ENCODE results near the gene CLRN1.
"Not testable (repeated sequence)": the region's sequence is repeated elsewhere in the genome, so short reads cannot be mapped to it uniquely, and the experiment has no call there.

The CLRN1 gene

DNA sequence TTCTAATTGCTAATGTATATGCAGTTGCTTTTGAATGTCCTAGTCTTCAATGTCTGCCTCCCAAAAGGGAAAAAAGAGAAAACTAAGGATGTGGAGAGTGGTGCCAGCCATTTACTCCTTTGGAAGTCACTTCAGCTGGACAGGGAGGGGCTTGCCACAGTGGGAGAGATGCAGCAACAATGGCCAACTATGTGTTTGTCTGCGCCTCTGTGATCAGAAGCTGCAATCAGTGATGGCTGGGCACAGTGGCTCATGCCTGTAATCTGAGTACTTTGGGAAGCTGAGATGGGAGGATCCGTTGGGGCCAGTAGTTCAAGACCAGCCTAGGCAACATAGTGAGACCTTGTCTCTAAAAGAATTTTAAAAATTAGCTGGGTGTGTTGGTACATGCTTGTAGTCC lies 16.7 kb upstream of the CLRN1 start:
- Histone ChIP-seq H3K79me2 (ENCODE audit: control insufficient read depth, insufficient read depth, low read length, poor library complexity) (no peaks in the 10 kb centered on the region), H3K36me3 (ENCODE audit: control insufficient read depth in 1 of 2, insufficient read depth in 2 of 2, low read length in 2 of 2) (no peaks in the 10 kb centered on the region), H2BK12ac (ENCODE audit: low read length) (no peak overlapping the region), H2AFZ (ENCODE audit: insufficient read depth, low read length, poor library complexity) (no peak overlapping the region), H4K8ac (ENCODE audit: low read depth, low read length) (no peak overlapping the region), H2AK5ac (ENCODE audit: low read length) (no peak overlapping the region), H3K9me3 (ENCODE audit: insufficient read depth, low read depth, low read length) (no peaks in the 10 kb centered on the region), H4K91ac (ENCODE audit: low read depth, low read length) (no peak overlapping the region), H4K12ac (ENCODE audit: low read depth, low read length) (peak overlapping the region; percentile 43), H2BK120ac (ENCODE audit: insufficient read depth, low read length, poor library complexity) (no peak overlapping the region), H2BK5ac (ENCODE audit: low read depth, low read length, poor library complexity) (no peak overlapping the region), H3K18ac (ENCODE audit: low read length) (no peak overlapping the region), H3K23ac (ENCODE audit: low read length) (no peak overlapping the region), H3K79me1 (ENCODE audit: low read length) (no peaks in the 10 kb centered on the region), H3K14ac (ENCODE audit: low read length) (no peak overlapping the region), H3K27me3 (ENCODE audit: insufficient read depth, low read length) (no peaks in the 10 kb centered on the region), H3K27ac (ENCODE audit: low read depth, low read length) (no peak overlapping the region), H3K4me1 (ENCODE audit: control insufficient read depth in 1 of 2, insufficient read depth in 2 of 2, low read length in 2 of 2) (no peaks in the 10 kb centered on the region), H3K4ac (ENCODE audit: low read depth, low read length) (no peak overlapping the region), H3K4me3 (ENCODE audit: low read depth, low read length) (no peak overlapping the region), H3K9ac (ENCODE audit: low read length) (no peak overlapping the region), H3K4me2 (ENCODE audit: low read length) (no peak overlapping the region)
- WGBS (ENCODE audit: extremely low coverage, insufficient coverage, insufficient read length): no CpG with 5 or more reads among the region's 2 CpGs
- peak in 1 of 2 donors; percentile 22 for DNase-seq

DNA sequence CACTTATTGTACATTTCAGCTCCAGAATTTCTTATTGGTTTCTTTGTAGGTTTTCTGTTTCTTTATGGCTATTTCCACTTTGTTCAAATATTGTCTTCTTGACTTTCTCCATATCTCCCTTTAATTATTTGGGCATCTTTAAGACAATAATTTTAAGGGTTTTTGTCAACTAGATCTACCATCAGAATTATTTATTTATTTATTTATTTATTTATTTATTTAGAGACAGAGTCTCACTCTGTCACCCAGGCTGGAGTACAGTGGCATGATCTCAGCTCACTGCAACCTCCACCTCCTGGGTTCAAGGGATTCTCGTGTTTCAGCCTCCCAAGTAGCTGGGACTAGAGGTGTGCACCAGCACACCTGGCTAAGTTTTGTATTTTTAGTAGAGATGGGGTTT lies 15.9 kb upstream of the CLRN1 start:
- not testable (repeated sequence) for H2BK5ac ChIP-seq (ENCODE audit: low read depth, low read length, poor library complexity); H2AK5ac ChIP-seq (ENCODE audit: low read length); H3K36me3 ChIP-seq (ENCODE audit: control insufficient read depth in 1 of 2, insufficient read depth in 2 of 2, low read length in 2 of 2); H3K18ac ChIP-seq (ENCODE audit: low read length); H3K23ac ChIP-seq (ENCODE audit: low read length); H2AFZ ChIP-seq (ENCODE audit: insufficient read depth, low read length, poor library complexity); DNase-seq; H4K8ac ChIP-seq (ENCODE audit: low read depth, low read length); H3K4me1 ChIP-seq (ENCODE audit: control insufficient read depth in 1 of 2, insufficient read depth in 2 of 2, low read length in 2 of 2); H4K12ac ChIP-seq (ENCODE audit: low read depth, low read length); H3K79me1 ChIP-seq (ENCODE audit: low read length); H3K27ac ChIP-seq (ENCODE audit: low read depth, low read length); H3K27me3 ChIP-seq (ENCODE audit: insufficient read depth, low read length); H2BK120ac ChIP-seq (ENCODE audit: insufficient read depth, low read length, poor library complexity); H2BK12ac ChIP-seq (ENCODE audit: low read length); H3K4me3 ChIP-seq (ENCODE audit: low read depth, low read length); H3K14ac ChIP-seq (ENCODE audit: low read length); H4K91ac ChIP-seq (ENCODE audit: low read depth, low read length); H3K9ac ChIP-seq (ENCODE audit: low read length); H3K9me3 ChIP-seq (ENCODE audit: insufficient read depth, low read depth, low read length); H3K4me2 ChIP-seq (ENCODE audit: low read length); H3K4ac ChIP-seq (ENCODE audit: low read depth, low read length); H3K79me2 ChIP-seq (ENCODE audit: control insufficient read depth, insufficient read depth, low read length, poor library complexity)
- no CpG with 5 or more reads among the region's 1 CpG for WGBS (ENCODE audit: extremely low coverage, insufficient coverage, insufficient read length)

DNA sequence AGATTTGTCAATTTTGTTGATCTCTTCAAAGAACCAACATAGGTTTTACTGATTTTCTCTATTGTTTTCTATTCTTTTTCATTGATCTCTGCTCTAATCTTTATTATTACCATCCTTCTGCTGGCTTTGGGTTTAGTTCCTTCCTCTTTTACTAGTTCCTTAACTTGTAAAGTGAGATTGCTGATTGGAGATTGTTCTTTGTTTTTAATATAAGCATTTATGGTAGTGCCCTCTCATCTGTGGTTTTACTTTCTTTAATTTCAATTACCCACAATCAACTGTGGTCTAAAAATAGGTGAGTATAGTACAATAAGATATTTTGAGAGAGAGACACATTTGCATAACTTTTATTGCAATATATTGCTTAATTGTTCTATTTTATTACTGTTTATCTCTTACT lies 13.2 kb upstream of the CLRN1 start:
- Histone ChIP-seq H4K91ac (ENCODE audit: low read depth, low read length) (no peak overlapping the region), H3K4me3 (ENCODE audit: low read depth, low read length) (no peak overlapping the region), H2BK5ac (ENCODE audit: low read depth, low read length, poor library complexity) (no peak overlapping the region), H3K79me2 (ENCODE audit: control insufficient read depth, insufficient read depth, low read length, poor library complexity) (no peaks in the 10 kb centered on the region), H3K27me3 (ENCODE audit: insufficient read depth, low read length) (no peaks in the 10 kb centered on the region), H2AFZ (ENCODE audit: insufficient read depth, low read length, poor library complexity) (no peak overlapping the region), H3K18ac (ENCODE audit: low read length) (no peak overlapping the region), H3K4me2 (ENCODE audit: low read length) (no peak overlapping the region), H3K4me1 (ENCODE audit: control insufficient read depth in 1 of 2, insufficient read depth in 2 of 2, low read length in 2 of 2) (no peaks in the 10 kb centered on the region), H3K23ac (ENCODE audit: low read length) (no peak overlapping the region), H4K8ac (ENCODE audit: low read depth, low read length) (no peak overlapping the region), H2AK5ac (ENCODE audit: low read length) (no peak overlapping the region), H3K36me3 (ENCODE audit: control insufficient read depth in 1 of 2, insufficient read depth in 2 of 2, low read length in 2 of 2) (no peaks in the 10 kb centered on the region), H4K12ac (ENCODE audit: low read depth, low read length) (no peak overlapping the region), H3K14ac (ENCODE audit: low read length) (no peak overlapping the region), H3K79me1 (ENCODE audit: low read length) (no peaks in the 10 kb centered on the region), H2BK12ac (ENCODE audit: low read length) (no peak overlapping the region), H3K9ac (ENCODE audit: low read length) (no peak overlapping the region), H2BK120ac (ENCODE audit: insufficient read depth, low read length, poor library complexity) (no peak overlapping the region), H3K27ac (ENCODE audit: low read depth, low read length) (no peak overlapping the region), H3K9me3 (ENCODE audit: insufficient read depth, low read depth, low read length) (no peaks in the 10 kb centered on the region), H3K4ac (ENCODE audit: low read depth, low read length) (no peak overlapping the region)
- no peak for DNase-seq

DNA sequence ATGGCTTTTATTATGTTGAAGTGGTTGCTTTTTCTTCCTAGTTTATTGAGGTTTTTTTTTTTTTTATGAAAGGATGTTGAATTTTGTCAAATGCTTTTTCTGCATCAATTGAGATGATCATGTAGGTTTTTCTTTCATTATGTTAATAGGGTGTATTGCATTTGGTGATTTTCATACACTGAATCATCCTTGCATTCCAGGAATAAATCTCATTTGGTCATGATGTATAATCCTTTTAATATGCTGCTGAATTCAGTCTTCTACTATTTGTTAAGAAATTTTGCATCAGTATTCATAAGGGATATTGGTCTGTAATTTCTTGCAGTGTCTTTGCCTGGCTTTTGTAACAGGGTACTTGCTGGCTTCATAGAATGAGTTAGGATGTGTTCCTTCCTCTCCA lies 11.5 kb upstream of the CLRN1 start:
- H3K4me2 ChIP-seq (ENCODE audit: low read length): no peak overlapping the region
- no peak overlapping the region for H4K91ac ChIP-seq (ENCODE audit: low read depth, low read length)
- no peaks in the 10 kb centered on the region for H3K9me3 ChIP-seq (ENCODE audit: insufficient read depth, low read depth, low read length)

More for the DNA sequence above, 11.5 kb upstream of the CLRN1 start:
- H3K79me1 ChIP-seq (ENCODE audit: low read length): no peaks in the 10 kb centered on the region
- H4K12ac ChIP-seq (ENCODE audit: low read depth, low read length): no peak overlapping the region
- no peak overlapping the region for H2AK5ac ChIP-seq (ENCODE audit: low read length)
- no peak overlapping the region for H4K8ac ChIP-seq (ENCODE audit: low read depth, low read length)
- H2BK5ac ChIP-seq (ENCODE audit: low read depth, low read length, poor library complexity): no peak overlapping the region
- no peak overlapping the region for H3K4me3 ChIP-seq (ENCODE audit: low read depth, low read length)
- DNase-seq: no peak
- H3K18ac ChIP-seq (ENCODE audit: low read length): no peak overlapping the region
- H3K23ac ChIP-seq (ENCODE audit: low read length): no peak overlapping the region
- H3K9ac ChIP-seq (ENCODE audit: low read length): no peak overlapping the region
- H3K27me3 ChIP-seq (ENCODE audit: insufficient read depth, low read length): no peaks in the 10 kb centered on the region
- H3K14ac ChIP-seq (ENCODE audit: low read length): no peak overlapping the region
- H3K36me3 ChIP-seq (ENCODE audit: control insufficient read depth in 1 of 2, insufficient read depth in 2 of 2, low read length in 2 of 2): no peaks in the 10 kb centered on the region
- no peak overlapping the region for H3K27ac ChIP-seq (ENCODE audit: low read depth, low read length)
- H3K79me2 ChIP-seq (ENCODE audit: control insufficient read depth, insufficient read depth, low read length, poor library complexity): no peaks in the 10 kb centered on the region
- H3K4ac ChIP-seq (ENCODE audit: low read depth, low read length): no peak overlapping the region
- no peak overlapping the region for H2AFZ ChIP-seq (ENCODE audit: insufficient read depth, low read length, poor library complexity)
- H3K4me1 ChIP-seq (ENCODE audit: control insufficient read depth in 1 of 2, insufficient read depth in 2 of 2, low read length in 2 of 2): no peaks in the 10 kb centered on the region
- H2BK12ac ChIP-seq (ENCODE audit: low read length): no peak overlapping the region
- H2BK120ac ChIP-seq (ENCODE audit: insufficient read depth, low read length, poor library complexity): no peak overlapping the region

All from trophoblast cell (in vitro differentiated cells and primary cell).